Gastroesophageal sphincter (tissue), 3 donors: ENCODE measurements around the gene GALNT7.

Source experiments
- EP300 ChIP-seq: sonication (generic); formaldehyde crosslinking; IDR thresholded peaks from one replicate; pipeline ENCODE4 v1.6.1; 2017; ENCODE audit warnings: antibody characterized with exemption, mild to moderate bottlenecking
- POLR2A ChIP-seq, 2 donors: fragments of 450-650 bp; IDR thresholded peaks; one replicate each; pipeline ENCODE4 v1.6.1; 2017; ENCODE audit warnings: antibody characterized with exemption in 2 of 2, mild to moderate bottlenecking in 2 of 2, moderate library complexity in 1 of 2
- POLR2AphosphoS5 ChIP-seq: sonication (generic); formaldehyde crosslinking; IDR thresholded peaks from one replicate; pipeline ENCODE4 v1.6.1; 2017; ENCODE audit warnings: antibody characterized with exemption
- TF ChIP-seq, protein P1 (sequence below), 4 experiments: fragments of 200-600 bp in 2 of 4; fragments of 450-650 bp in 2 of 4; sonication (generic) in 1 of 4; IDR thresholded peaks; one replicate each; pipeline ENCODE4 v1.5.1; 2017 to 2019; ENCODE audit warnings: antibody characterized with exemption in 4 of 4, mild to moderate bottlenecking in 2 of 4, moderate library complexity in 2 of 4

DNA sequence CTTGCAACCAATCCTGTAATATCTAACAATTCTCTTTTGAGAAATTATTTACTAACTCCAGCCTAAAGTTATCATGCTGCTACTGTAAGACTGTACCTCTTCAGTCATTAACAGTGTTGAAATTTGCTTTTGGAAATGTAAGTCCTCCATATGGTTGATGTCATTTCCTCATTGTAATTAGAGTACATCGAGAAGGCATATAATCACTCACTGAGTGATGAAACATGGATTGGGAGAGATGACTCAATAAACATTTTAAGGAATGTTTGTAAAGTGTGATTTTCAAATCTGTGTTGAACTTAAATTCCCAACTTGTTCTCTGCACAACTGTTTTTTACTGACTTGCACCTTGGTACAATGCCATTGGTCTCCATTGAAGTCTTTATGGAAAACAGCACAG is 104.4 kb downstream of the GALNT7 start:
- no peak for TF ChIP-seq POLR2A (IDR thresholded peaks at IDR 0.05)
- TF ChIP-seq, protein P1, sequence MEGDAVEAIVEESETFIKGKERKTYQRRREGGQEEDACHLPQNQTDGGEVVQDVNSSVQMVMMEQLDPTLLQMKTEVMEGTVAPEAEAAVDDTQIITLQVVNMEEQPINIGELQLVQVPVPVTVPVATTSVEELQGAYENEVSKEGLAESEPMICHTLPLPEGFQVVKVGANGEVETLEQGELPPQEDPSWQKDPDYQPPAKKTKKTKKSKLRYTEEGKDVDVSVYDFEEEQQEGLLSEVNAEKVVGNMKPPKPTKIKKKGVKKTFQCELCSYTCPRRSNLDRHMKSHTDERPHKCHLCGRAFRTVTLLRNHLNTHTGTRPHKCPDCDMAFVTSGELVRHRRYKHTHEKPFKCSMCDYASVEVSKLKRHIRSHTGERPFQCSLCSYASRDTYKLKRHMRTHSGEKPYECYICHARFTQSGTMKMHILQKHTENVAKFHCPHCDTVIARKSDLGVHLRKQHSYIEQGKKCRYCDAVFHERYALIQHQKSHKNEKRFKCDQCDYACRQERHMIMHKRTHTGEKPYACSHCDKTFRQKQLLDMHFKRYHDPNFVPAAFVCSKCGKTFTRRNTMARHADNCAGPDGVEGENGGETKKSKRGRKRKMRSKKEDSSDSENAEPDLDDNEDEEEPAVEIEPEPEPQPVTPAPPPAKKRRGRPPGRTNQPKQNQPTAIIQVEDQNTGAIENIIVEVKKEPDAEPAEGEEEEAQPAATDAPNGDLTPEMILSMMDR (IDR thresholded peaks at IDR 0.05) = no peak
- no peak for TF ChIP-seq EP300
- no peak for TF ChIP-seq POLR2AphosphoS5
